Measurements from ENCODE around the gene RHOJ. TPM values are rescaled to one million over a fixed set of nuclear protein-coding genes. Genes with fewer than 3 reads are reported as not detected.

The RHOJ gene
- total RNA-seq, 1 donor from 2014 or later: 39.2 TPM

DNA sequence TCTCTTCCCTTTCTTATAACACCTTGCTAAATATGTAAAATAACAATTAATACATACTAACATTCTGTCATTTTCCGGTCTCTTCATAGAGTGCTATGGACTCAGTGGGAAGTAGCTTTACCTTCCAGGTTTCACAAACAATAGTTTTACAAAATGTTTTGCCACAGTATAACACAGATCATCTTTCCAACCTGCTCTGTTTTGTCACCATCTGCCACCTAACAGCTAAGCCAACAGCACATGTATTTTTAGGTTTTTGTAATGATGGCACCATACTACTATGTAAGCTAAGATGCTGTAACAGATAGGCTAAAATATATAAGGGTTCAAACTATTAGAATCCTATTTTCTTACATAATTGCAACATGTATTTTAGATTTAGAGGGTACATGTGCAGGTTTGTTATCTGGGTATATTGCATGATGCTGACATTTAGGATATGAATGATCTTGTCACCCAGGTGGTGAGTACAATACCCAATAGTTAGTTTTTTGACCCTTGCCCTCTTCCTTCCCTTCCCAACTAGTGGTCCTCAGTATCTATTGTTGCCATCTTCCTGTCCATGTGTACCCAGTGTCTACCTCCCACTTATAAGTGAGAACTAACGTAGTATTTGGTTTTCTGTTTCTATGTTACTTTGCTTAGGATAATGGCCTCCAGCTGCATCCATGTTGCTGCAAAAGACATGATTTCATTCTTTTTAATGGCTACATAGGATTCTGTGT, 8.7 kb downstream of the RHOJ start:
- no peak overlapping the region for H3K27ac Mint-ChIP-seq (ENCODE audit: unreplicated experiment)
- TF ChIP-seq, protein P1, sequence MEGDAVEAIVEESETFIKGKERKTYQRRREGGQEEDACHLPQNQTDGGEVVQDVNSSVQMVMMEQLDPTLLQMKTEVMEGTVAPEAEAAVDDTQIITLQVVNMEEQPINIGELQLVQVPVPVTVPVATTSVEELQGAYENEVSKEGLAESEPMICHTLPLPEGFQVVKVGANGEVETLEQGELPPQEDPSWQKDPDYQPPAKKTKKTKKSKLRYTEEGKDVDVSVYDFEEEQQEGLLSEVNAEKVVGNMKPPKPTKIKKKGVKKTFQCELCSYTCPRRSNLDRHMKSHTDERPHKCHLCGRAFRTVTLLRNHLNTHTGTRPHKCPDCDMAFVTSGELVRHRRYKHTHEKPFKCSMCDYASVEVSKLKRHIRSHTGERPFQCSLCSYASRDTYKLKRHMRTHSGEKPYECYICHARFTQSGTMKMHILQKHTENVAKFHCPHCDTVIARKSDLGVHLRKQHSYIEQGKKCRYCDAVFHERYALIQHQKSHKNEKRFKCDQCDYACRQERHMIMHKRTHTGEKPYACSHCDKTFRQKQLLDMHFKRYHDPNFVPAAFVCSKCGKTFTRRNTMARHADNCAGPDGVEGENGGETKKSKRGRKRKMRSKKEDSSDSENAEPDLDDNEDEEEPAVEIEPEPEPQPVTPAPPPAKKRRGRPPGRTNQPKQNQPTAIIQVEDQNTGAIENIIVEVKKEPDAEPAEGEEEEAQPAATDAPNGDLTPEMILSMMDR (IDR thresholded peaks at IDR 0.05): no peak
- no peaks in the 10 kb centered on the region for H3K27me3 Mint-ChIP-seq (ENCODE audit: low read depth)
- DNase-seq (ENCODE audit: low spot score): no peak
- no peak overlapping the region for H3K4me3 Mint-ChIP-seq (ENCODE audit: unreplicated experiment)
- H3K36me3 Mint-ChIP-seq (ENCODE audit: low read depth): peaks cover 18% of the 10 kb centered on the region
- no peaks in the 10 kb centered on the region for H3K9me3 Mint-ChIP-seq (ENCODE audit: low read depth)
- no peaks in the 10 kb centered on the region for H3K4me1 Mint-ChIP-seq (ENCODE audit: low read depth)

DNA sequence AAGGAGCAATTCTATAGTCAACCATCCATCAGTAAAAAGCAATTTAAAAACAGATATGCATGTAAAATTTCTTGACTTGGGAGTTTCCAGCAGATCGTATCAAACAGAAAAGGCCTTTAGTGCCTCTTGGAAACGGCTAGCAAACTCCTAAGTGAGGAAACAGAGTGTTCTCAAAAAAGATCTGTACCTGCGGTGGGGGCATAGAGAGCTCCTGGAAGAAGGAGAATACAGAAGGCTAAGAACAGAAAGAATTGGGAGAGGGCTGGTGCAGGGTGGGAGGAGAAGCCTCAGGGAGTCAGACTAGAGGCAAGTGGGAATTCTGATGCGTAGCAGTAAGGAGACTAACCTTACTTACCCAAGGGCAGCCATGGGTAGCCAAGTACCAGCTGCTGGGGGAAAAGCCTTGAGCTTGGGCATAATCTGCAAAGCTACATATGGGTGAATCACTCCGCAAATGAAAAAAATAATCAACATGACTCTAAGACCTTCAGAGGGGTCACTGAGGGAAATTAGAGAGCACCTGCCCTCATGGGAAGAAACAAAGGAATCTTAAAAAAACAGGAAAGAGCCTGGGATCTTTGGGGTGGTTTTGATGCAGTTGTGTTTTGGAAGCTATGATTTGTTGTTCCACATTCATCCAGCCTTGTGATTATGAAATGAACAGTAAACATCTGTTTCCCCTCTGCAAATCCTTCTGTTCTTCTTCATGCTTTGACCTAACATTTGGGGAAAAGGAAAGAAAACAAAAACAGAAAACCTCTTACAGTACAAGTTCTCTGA, 10.4 kb downstream of the RHOJ start:
- no peaks in the 10 kb centered on the region for H3K27me3 Mint-ChIP-seq (ENCODE audit: low read depth)
- H3K27ac Mint-ChIP-seq (ENCODE audit: unreplicated experiment): no peak overlapping the region
- no peak overlapping the region for H3K4me3 Mint-ChIP-seq (ENCODE audit: unreplicated experiment)
- DNase-seq (ENCODE audit: low spot score): no peak
- no peaks in the 10 kb centered on the region for H3K4me1 Mint-ChIP-seq (ENCODE audit: low read depth)
- H3K9me3 Mint-ChIP-seq (ENCODE audit: low read depth): no peaks in the 10 kb centered on the region
- peaks cover 18% of the 10 kb centered on the region for H3K36me3 Mint-ChIP-seq (ENCODE audit: low read depth)
- TF ChIP-seq, protein P1 (IDR thresholded peaks at IDR 0.05): no peak

DNA sequence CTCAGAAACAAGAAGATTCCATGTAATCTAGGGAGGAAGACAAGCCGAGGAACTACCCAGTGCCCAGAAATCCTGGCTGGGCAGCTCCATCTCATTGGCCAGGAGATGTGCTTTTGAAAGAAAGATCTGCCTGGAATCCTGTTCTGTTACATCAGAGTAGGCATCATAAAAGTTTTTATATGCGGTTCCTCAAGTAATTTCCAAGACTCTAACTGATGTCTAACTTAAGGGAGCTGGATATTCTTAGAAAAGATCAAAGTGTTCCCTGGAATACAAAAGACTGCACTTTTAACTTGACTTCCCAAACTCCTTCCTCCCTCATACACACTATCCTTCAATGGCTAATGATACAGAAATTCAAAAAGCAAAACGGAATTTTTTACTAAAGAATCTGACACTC, 16.3 kb downstream of the RHOJ start:
- no peak for DNase-seq (ENCODE audit: low spot score)
- Mint-ChIP-seq H3K27ac (ENCODE audit: unreplicated experiment) (peak overlapping the region; percentile 42), H3K9me3 (ENCODE audit: low read depth) (peaks cover 3% of the 10 kb centered on the region), H3K36me3 (ENCODE audit: low read depth) (peaks cover 6% of the 10 kb centered on the region), H3K4me1 (ENCODE audit: low read depth) (peaks cover 29% of the 10 kb centered on the region), H3K27me3 (ENCODE audit: low read depth) (no peaks in the 10 kb centered on the region), H3K4me3 (ENCODE audit: unreplicated experiment) (no peak overlapping the region)
- TF ChIP-seq, protein P1 (IDR thresholded peaks at IDR 0.05): no peak

DNA sequence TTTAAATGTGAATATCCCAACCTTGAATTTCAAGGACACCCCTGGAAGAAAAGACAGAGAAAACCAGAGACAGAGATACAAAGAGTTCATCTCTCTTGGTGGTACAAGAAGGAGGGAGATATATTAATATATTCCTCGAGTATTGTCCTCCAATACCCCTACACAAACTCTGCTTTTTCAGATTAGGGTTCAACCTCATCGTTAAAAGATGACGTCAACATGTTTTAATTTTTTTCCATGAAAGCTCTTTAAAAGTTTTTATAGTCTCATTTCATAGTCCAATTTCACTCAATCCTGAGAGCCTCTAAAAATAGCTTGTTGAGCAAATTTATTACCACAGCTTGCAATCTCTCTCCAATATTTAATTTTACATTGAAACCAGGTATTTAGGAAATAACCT, 19.4 kb downstream of the RHOJ start:
- H3K9me3 Mint-ChIP-seq (ENCODE audit: low read depth): peaks cover 5% of the 10 kb centered on the region
- no peaks in the 10 kb centered on the region for H3K27me3 Mint-ChIP-seq (ENCODE audit: low read depth)
- no peak overlapping the region for H3K27ac Mint-ChIP-seq (ENCODE audit: unreplicated experiment)
- TF ChIP-seq, protein P1 (IDR thresholded peaks at IDR 0.05): no peak
- no peak overlapping the region for H3K4me3 Mint-ChIP-seq (ENCODE audit: unreplicated experiment)
- no peak for DNase-seq (ENCODE audit: low spot score)
- peaks cover 34% of the 10 kb centered on the region for H3K4me1 Mint-ChIP-seq (ENCODE audit: low read depth)
- peaks cover 4% of the 10 kb centered on the region for H3K36me3 Mint-ChIP-seq (ENCODE audit: low read depth)

DNA sequence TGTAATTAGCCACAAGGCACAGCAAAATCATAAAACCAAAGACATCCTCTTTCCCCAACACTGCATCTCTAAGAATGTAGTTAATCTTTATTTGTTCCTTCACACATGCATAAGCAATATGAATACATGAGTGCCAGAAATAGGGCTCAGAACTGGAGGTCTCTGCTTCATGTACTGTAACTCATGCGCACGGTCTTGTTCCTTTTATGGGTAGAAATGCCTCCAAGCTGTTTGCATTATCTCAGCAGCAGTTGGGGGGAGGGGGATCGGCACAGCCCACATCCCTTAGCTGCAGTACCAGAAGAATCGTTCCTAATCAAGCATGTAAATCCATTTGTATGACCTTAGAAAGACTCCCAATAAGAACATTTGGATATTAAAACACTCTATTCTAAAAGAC, 20.0 kb downstream of the RHOJ start:
- H3K9me3 Mint-ChIP-seq (ENCODE audit: low read depth): peaks cover 8% of the 10 kb centered on the region
- H3K4me1 Mint-ChIP-seq (ENCODE audit: low read depth): peaks cover 38% of the 10 kb centered on the region

More for the DNA sequence above, 20.0 kb downstream of the RHOJ start:
- TF ChIP-seq, protein P1 (IDR thresholded peaks at IDR 0.05): no peak
- Mint-ChIP-seq H3K36me3 (ENCODE audit: low read depth) (peaks cover 4% of the 10 kb centered on the region), H3K27me3 (ENCODE audit: low read depth) (no peaks in the 10 kb centered on the region), H3K27ac (ENCODE audit: unreplicated experiment) (peak overlapping the region; percentile 55), H3K4me3 (ENCODE audit: unreplicated experiment) (no peak overlapping the region)
- no peak for DNase-seq (ENCODE audit: low spot score)
